HG02588 (cell line): ENCODE data around the gene SLC40A1.

Source experiments
- ATAC-seq: cut with Tn5 transposase; IDR thresholded peaks from one replicate; pipeline ENCODE4 v1.9.1; 2021; ENCODE audit warnings: mild to moderate bottlenecking, moderate library complexity; ENCODE audit not compliant: unreplicated experiment

The SLC40A1 gene

DNA sequence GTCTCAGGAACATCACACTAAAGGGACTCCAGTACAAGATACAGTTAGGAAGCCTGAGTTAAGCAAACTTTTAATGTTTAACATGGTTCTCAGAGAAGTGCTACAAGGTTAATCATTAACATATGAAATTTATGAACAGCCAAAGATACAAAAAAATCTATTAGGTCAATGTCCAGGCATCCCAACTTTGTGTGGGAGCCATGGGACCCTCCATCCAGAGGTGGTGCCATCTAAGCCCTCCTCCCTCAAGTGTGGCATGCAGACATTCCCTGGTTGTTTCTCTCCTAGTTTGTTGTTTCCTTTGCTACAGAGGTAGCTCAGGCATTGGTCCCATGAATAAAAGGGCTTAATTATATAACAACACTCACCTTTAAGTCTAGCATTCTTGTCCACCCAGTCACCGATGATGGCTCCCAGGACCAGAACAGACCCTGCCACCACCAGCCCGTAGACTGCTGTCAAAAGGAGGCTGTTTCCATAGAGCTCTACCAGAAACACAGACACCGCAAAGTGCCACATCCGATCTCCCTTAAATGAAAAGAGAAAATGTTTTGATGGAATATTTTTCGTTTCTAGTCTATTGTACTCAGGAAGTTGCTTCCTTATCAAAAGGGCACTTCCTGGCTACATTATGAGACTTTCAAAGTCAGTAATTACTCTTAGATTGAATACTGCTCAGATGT, 5.7 kb downstream of the SLC40A1 start:
- no peak for ATAC-seq

DNA sequence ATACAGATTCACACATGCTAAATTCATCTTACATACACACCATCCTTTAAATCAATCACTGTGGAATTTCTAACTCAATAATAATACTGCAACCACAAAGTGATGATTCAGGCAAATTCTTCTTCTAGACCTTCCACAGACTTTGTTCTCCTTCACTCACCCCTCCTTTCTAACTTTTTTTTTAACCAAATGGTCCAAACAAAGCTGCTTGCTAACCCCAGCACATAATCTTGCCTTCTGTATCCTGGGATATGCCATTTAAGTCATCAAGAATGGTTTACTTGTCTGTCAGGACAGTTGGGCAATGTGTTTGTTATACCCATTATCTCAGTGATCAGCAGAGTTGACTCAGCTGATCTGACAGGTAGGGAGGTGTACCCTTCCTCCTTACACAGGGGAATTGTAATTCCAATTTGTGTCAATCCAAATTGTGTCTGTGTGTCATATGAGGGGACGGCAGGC, 10.0 kb downstream of the SLC40A1 start:
- no peak for ATAC-seq

GRCh38 chr2:189569295-189569910, 11.2 kb downstream of the SLC40A1 start:
- ATAC-seq: peak; percentile 57

GRCh38 chr2:189566046-189566445, 14.5 kb downstream of the SLC40A1 start:
- ATAC-seq: no peak

DNA sequence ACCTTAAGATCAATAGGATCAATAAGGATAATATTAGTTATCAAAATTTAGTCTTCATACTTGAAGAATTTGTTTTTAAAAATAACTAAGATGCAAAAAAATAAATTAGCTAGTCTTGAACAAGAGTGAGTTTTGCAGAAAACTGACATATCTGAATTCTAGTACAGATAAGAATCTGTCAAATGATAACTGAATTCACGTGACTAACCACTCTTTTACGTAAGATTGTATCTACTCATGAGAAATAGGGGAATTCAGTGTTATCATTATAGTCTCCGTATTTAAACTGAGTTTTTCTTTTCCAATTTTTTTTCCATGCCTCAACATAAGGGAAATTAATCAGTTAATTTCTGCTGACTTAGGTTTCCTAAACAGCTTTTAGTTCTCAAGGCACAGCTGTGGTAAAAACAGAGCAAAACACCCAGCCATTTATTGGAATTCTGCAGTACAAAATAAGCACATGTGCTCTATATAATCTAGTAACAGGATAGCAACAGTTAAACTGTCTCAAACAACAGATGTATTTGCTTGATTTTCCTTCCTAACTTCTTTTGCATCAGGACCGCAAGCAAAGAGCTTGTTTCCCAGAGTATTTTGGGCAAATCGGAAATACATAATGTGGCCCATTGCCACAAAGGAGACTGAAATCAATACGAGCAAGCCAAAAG, 19.1 kb downstream of the SLC40A1 start:
- no peak for ATAC-seq

GRCh38 chr2:189560273-189560586, 20.4 kb downstream of the SLC40A1 start:
- no peak for ATAC-seq

DNA sequence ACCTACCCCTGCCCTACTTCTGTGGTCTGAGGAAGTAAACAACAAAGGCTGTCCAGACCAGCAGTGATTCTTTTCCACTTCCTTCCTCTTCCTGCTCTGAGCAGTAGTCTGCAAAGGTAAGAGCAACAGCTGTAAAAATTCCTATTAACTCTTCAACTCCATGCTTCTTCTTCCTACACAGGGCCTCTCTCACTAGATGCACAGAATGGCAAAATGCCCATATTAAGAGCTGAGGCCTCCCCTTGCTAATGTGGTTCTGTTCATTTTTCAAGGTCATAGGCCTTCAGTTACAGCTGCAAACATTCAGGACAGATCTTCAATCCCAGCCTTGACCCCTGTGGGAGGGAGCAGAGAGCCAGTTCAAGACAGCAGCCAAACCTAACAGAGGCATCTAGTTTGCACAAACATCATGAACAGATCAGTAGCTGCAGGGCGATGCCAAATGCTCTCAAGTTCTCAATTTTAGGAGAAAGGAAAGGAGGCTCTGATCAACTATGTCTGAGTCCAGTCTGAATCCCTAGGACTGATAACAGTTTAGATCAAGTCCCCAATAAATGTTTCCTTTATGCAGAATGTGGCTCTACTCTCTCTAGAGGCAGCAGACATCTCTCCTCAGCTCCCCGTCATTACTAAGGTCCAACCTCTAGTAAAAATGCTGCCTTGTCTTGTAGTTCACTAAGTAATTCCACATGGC, 20.9 kb downstream of the SLC40A1 start:
- ATAC-seq: no peak

DNA sequence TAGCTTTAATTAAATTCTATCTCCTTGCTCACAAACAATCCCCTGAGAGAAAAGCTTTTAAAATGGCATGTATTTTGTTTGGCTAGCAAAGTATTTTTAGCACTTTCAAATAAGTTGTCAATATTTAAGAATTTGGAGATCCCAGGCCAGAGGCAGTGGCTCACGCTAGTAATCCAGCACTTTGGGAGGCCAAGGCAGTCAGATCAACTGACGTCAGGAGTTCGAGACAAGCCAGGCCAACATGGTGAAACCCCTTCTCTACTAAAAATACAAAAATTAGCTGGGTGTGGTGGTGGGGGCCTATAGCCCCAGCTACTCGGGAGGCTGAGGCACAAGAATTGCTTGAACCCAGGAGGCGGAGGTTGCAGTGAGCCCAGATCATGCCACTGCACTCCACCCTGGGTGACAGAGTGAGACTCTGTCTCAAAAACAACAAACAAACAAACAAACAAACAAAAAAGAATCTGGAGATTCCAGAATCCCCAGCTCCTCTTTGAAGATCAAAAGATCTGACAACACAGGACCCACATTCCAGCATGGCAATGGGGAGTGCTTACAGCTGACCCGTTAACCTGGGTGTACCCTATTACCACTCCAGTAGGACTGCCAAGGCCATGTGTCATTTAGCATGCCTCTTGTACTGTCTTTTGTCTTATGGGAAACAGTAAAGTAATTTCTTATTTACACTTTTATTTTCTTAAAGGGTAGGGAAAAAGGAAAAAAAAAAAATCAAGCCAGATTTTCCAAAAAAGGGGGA, 21.9 kb downstream of the SLC40A1 start:
- no peak for ATAC-seq

DNA sequence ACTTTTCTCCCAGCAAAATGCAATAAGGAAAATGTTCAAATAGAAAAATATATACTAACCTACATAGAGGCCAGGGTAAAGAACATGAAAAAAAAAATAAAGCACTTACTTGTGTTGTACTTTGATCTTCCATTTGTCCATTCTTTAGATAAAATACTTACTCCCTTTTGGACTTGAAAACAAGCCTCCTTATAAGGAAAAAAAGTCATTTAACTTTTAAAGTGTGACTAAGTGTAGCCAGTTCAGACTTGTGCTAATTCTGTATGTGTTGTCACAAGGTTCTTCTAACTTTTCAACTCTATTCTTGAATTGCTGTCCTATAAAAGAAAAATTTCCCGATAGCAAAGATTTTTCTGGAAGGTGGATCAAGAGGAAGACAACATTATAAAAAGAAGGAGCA, 23.2 kb downstream of the SLC40A1 start:
- ATAC-seq: no peak

DNA sequence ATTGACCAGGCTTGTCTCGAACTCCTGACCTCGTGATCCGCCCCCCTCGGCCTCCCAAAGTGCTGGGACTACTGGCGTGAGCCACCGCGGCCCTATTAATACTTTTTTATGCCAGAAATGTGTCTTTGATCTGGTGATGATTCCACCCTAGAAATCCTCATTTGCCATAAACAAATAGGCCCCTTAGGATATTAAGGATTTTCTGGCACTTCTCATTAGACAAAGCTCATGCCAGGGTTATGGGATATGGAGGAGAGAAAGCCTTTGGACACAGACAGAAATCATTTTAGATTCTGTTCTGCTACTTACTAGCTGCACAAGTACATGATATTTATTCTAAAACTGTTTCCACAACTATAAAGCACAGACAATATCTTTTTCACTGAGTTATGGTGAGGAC, 24.1 kb downstream of the SLC40A1 start:
- no peak for ATAC-seq

- no peak for ATAC-seq
Measured at GRCh38 chr2:189555232-189555631, 25.4 kb downstream of the SLC40A1 start.

DNA sequence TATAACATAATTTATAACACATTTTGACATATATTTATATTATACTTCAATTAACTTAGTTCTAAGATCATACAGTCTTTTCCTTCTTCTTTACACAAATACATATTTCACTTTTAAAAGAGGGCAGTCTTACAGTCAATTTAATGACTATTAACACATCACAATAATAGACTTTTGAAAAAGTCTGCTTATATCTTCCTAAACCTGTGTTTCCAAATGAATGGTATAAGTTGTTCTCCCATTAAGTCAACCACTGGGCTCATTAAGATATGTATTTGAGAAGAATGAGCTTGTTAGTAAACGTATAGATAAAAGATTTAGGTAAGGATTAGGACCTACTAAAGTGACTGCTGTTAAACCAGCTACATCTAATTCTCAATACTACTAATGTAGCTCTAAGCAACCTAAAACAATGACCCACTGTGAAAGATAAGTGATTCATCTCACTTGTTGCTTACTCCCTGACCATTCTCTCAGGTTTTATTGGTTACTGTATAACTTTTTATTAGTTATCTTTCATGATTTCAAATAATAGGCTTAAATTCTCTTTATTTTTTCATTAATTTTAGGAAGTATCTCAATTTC, 27.0 kb downstream of the SLC40A1 start:
- ATAC-seq: no peak

GRCh38 chr2:189552991-189553404, 27.6 kb downstream of the SLC40A1 start:
- no peak for ATAC-seq

GRCh38 chr2:189552334-189552990, 28.1 kb downstream of the SLC40A1 start:
- ATAC-seq: no peak

- no peak for ATAC-seq
Measured at GRCh38 chr2:189551808-189552207, 28.8 kb downstream of the SLC40A1 start.

- ATAC-seq: no peak
Measured at GRCh38 chr2:189549449-189549832, 31.1 kb downstream of the SLC40A1 start.

- ATAC-seq: no peak
Measured at GRCh38 chr2:189548666-189549448, 31.7 kb downstream of the SLC40A1 start.

DNA sequence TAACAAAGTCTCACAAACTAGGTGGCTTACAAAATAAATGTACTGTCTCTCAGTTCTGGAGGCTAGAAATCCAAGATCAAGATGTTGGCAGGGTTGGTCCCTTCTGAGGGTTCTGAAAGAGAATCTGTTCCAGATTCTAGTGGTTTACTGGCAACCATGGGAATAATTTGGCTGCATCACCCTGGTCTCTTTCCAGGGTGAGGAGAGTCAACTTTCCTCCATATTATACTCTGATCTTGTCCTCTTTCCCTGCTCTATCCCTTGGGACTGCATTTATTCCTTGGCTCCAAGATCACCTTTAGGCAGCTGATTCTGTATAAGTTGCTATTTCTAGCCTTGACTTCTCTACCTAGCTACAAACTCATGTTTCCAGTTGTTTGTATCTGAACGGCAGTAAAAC, 35.2 kb downstream of the SLC40A1 start:
- ATAC-seq: no peak

- no peak for ATAC-seq
Measured at GRCh38 chr2:189544318-189545042, 36.1 kb downstream of the SLC40A1 start.
